ENCODE measurements around the gene ZC3H4.
A peak's percentile ranks its signal among the peaks of the same experiment; 100 is the strongest.

Gene ZC3H4

DNA sequence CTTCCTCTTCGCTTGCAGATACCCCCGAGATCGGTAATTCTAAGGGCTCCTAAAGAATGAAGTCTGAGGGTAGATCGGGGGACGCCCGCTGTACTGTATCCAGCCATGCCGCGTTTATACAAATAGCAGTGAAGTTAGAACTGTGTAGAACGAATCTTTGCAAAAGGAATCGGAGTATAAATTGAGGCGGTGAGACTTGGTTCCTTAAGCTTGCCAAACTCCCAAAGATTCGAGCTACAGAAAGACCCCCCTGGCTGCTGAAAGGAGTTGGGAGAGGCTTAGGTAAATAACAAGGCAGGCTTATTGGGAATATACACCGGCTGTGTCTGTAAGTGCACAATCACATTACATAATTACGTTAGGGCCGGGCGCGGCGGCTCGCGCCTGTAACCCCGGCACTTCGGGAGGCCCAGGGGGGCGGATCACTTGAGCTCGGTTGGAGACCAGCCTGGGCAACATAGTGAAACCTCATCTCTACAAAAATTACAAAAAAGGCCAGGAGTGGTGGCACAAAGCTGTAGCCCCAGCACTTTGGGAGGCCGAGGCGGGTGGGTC, 77.4 kb downstream of the ZC3H4 start:
- TF ChIP-seq, protein P1, sequence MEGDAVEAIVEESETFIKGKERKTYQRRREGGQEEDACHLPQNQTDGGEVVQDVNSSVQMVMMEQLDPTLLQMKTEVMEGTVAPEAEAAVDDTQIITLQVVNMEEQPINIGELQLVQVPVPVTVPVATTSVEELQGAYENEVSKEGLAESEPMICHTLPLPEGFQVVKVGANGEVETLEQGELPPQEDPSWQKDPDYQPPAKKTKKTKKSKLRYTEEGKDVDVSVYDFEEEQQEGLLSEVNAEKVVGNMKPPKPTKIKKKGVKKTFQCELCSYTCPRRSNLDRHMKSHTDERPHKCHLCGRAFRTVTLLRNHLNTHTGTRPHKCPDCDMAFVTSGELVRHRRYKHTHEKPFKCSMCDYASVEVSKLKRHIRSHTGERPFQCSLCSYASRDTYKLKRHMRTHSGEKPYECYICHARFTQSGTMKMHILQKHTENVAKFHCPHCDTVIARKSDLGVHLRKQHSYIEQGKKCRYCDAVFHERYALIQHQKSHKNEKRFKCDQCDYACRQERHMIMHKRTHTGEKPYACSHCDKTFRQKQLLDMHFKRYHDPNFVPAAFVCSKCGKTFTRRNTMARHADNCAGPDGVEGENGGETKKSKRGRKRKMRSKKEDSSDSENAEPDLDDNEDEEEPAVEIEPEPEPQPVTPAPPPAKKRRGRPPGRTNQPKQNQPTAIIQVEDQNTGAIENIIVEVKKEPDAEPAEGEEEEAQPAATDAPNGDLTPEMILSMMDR (IDR thresholded peaks at IDR 0.05; ENCODE audit: insufficient read depth, missing control alignments) = no peak
- DNase-seq (ENCODE audit: insufficient read length, low spot score) = no peak
- FAIRE-seq = no peak

GRCh38 chr19:47035127-47036096, 78.2 kb downstream of the ZC3H4 start:
- TF ChIP-seq, protein P1 (IDR thresholded peaks at IDR 0.05; ENCODE audit: insufficient read depth, missing control alignments) = peak; percentile 75
- FAIRE-seq = no peak
- DNase-seq (ENCODE audit: insufficient read length, low spot score) = peak; percentile 95

DNA sequence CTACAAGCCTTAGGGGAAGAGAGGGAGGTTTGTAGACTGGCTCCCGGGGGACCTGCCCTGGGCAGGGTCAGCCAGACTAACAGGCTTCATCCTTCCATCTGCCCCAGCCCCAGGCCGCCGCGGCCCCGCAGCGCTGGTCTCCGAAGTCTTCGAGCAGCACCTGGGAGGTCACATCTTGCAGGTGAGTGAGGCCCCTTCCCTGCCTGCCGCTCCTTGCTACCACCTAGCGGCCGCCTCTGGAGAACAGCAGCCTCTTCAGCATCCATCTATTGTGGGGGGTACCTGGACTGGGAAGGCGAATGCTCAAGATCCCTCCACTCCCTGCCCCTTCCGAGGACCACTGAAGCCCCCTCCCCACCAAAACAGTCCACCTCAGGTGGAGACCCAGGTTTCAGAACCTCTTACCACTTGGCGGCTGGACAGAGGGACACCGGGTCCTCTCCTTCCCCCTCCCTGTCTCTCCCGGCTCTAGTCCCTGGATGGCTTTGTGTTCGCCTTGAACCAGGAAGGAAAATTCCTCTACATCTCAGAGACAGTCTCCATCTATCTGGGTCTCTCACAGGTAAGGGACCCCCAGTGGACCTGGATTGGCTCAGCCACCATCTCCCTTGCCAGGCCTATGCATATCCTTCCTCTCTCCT, 81.3 kb downstream of the ZC3H4 start:
- TF ChIP-seq, protein P1 (IDR thresholded peaks at IDR 0.05; ENCODE audit: insufficient read depth, missing control alignments) = peak; percentile 73
- FAIRE-seq = no peak
- DNase-seq (ENCODE audit: insufficient read length, low spot score) = peak; percentile 79

GRCh38 chr19:47028195-47028601, 85.4 kb downstream of the ZC3H4 start:
- DNase-seq (ENCODE audit: insufficient read length, low spot score) = peak; percentile 72
- TF ChIP-seq, protein P1 (IDR thresholded peaks at IDR 0.05; ENCODE audit: insufficient read depth, missing control alignments) = no peak
- FAIRE-seq = no peak

GRCh38 chr19:47027586-47028088, 85.9 kb downstream of the ZC3H4 start:
- DNase-seq (ENCODE audit: insufficient read length, low spot score) (no peak), FAIRE-seq (no peak)
- TF ChIP-seq, protein P1 (IDR thresholded peaks at IDR 0.05; ENCODE audit: insufficient read depth, missing control alignments) = no peak

- TF ChIP-seq, protein P1 (IDR thresholded peaks at IDR 0.05; ENCODE audit: insufficient read depth, missing control alignments) = no peak
- no peak for DNase-seq (ENCODE audit: insufficient read length, low spot score)
- FAIRE-seq = no peak
These were observed 86.7 kb downstream of the ZC3H4 start for GRCh38 chr19:47026889-47027288.
